Stomach smooth muscle (tissue), 2 donors: ENCODE results near the gene TMEM131.
"Not testable (repeated sequence)": the region's sequence is repeated elsewhere in the genome, so short reads cannot be mapped to it uniquely, and the experiment has no call there.

Experiments used
- H3K27ac ChIP-seq: one replicate; pipeline ENCODE4 v1.7.0; 2013; ENCODE audit warnings: mild to moderate bottlenecking, low read length, inconsistent platforms
- H3K27me3 ChIP-seq, 2 donors: one replicate each; pipeline ENCODE4 v1.7.0; 2013; ENCODE audit warnings: low read length in 2 of 2; ENCODE audit not compliant: insufficient read depth in 2 of 2, control insufficient read depth in 1 of 2
- H3K36me3 ChIP-seq, 2 donors: one replicate each; pipeline ENCODE4 v1.7.0; 2013; ENCODE audit warnings: low read length in 2 of 2; ENCODE audit not compliant: control insufficient read depth in 2 of 2, insufficient read depth in 2 of 2
- H3K4me1 ChIP-seq: one replicate; pipeline ENCODE4 v1.7.0; 2013; ENCODE audit warnings: low read length; ENCODE audit not compliant: control insufficient read depth, insufficient read depth
- H3K4me3 ChIP-seq, 2 donors: one replicate each; pipeline ENCODE4 v1.7.0; 2013; ENCODE audit warnings: low read length in 2 of 2
- H3K9ac ChIP-seq, 2 donors: one replicate each; pipeline ENCODE4 v1.7.0; 2013; ENCODE audit warnings: low read length in 2 of 2, mild to moderate bottlenecking in 1 of 2
- H3K9me3 ChIP-seq, 2 donors: one replicate each; pipeline ENCODE4 v1.7.0; 2013; ENCODE audit warnings: low read length in 2 of 2; ENCODE audit not compliant: control insufficient read depth in 2 of 2
- donor health status: healthy.
- donor health status: Pancreatic carcinoma.

The TMEM131 gene

DNA sequence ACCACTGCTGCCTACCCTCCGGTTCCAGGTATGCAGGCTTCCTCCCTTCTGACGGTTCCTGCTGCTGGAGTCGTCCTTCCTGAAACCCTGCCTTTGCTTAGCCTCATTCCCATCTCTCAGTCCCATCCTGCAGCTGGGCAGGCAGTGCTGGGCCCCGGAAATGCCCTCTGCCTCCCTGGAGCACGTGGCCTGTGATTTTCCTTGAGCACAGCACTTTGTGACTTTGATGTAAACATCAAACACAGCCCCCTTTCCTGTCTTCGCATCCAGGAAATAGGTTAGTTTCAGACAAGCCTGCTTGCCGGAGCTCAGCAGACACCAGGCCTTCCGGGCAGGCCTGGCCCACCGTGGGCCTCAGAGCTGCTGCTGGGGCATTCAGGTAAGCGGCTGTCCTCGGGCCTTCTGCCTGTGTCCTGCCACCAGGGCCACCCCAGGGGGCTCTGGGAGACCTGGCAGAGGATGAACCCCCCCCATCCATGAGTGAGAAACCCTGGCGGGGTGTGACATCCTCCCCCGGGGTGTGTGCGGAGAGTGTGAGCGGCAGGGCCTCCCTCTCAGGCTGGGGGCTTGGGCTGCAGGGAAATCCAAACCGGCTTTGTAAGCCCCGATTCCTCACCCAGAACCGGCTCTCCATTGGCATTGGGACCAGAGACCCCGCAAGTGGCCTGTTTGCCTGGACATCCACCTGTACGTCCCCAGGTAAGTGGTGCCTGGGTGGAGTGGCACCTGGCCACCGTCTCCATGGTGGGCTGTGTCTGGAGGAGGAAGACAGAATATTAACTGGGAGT, 282.3 kb downstream of the TMEM131 start, which contains the start of gene ZAP70:
TSS of gene ZAP70 (plus strand) at position 281 of the 788 bp plus-strand sequence. CDS start 10,461 bp downstream, outside the sequence.
- no peak within 1 kb of the TSS for H3K4me3 ChIP-seq
- H3K9ac ChIP-seq: no peak within 1 kb of the TSS
- no peaks in the 10 kb centered on the region for H3K36me3 ChIP-seq
- H3K9me3 ChIP-seq: no peaks in the 10 kb centered on the region
- no peaks in the 10 kb centered on the region for H3K4me1 ChIP-seq
- H3K27me3 ChIP-seq: peaks cover 0 to 6% of the 10 kb centered on the region in 2 donors
- H3K27ac ChIP-seq: no peak within 1 kb of the TSS

DNA sequence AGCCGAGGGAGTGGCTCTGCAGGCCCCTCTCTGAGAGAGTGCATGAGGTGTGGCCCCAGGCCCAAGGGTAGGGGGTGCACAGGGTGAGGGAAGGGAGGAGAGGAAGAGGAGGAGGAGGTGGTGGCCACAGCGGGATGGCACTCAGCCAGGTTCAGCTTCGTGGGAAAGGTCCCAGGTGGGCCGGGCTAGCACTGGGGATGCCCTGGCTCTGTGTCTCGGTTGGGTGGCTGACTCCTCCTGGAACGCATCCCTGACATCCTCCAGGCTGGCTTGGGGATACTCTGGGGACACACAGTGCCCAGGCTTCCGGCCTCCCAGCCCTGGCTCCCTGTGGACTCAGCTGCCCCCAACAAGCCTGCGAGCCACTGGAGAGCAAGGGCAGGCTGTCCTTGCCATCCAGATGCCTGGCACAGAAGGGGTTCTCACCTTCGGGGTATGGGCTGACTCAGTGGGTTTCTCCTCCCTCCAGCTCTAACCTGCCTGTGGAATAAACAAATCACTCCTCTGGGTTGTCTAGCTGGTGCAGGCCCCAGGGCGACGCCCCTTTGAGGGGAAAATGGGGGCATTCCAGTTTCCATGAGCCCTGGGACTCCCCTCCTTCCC, 283.0 kb downstream of the TMEM131 start:
- no peak overlapping the region for H3K27ac ChIP-seq
- no peak overlapping the region for H3K9ac ChIP-seq
- no peaks in the 10 kb centered on the region for H3K9me3 ChIP-seq
- peaks cover 0 to 6% of the 10 kb centered on the region in 2 donors for H3K27me3 ChIP-seq
- no peaks in the 10 kb centered on the region for H3K4me1 ChIP-seq
- no peaks in the 10 kb centered on the region for H3K36me3 ChIP-seq
- no peak overlapping the region for H3K4me3 ChIP-seq

DNA sequence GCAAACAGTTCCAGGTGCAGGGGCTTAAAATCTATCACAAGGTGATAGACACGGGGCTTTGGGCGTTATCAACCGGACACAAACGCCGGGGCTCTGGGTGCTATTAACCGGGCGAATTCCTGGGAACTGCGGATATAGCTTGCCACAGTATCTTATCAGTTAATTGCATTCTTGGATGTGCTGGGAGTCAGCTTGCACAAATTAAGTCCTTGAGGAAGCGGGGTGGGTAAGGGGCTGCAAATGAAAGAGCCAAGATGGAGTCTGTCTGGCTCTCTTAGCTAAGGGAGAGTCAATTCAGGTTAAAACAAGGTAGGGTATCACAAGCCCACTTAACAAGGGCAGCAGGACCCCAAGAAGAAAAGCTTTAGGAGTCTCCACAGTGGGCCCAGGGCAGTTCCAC, 283.6 kb downstream of the TMEM131 start:
- not testable (repeated sequence) for H3K36me3 ChIP-seq, H3K27ac ChIP-seq, H3K9me3 ChIP-seq, H3K4me1 ChIP-seq, H3K4me3 ChIP-seq, H3K9ac ChIP-seq, H3K27me3 ChIP-seq

DNA sequence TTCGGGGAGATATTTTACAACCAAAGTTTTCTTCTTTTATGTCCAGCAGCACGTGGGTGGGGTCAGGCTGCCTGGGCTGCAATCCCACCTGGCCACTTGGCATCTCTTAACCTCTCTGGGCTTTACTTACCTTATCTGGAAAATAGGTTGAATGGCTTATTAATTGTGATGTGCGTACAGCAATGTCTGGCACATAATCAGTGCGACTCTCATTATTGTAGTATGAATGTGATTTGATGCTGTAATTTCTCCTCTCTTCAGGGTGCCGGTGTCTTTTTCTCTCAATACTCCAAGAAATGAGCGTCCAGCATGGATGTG, 284.4 kb downstream of the TMEM131 start:
- Histone ChIP-seq H3K27me3 (peaks cover 0 to 6% of the 10 kb centered on the region in 2 donors), H3K27ac (no peak overlapping the region), H3K4me1 (no peaks in the 10 kb centered on the region), H3K4me3 (no peak overlapping the region), H3K9me3 (no peaks in the 10 kb centered on the region), H3K9ac (no peak overlapping the region), H3K36me3 (no peaks in the 10 kb centered on the region)

DNA sequence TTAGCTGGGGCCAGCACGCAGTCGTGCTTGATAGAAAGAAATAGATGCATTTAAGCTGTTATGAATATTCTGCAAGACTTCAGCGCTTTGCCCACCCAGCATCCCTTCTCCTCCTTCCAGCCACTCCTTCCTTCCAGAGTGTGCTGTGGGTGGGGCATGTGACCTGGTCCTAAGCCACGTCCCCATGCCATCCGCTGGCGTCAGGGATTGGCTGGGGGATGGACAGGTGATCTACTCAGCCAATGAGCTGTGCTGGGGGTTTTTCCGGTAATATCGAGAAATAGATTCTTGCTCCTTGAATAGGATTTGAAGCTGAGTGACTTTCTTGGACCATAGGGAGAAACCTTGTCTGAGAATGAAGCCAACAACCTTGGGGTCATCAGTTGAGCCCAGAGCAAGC, 287.1 kb downstream of the TMEM131 start:
- Histone ChIP-seq H3K27me3 (peaks cover 0 to 6% of the 10 kb centered on the region in 2 donors), H3K27ac (no peak overlapping the region), H3K9me3 (no peaks in the 10 kb centered on the region), H3K4me3 (no peak overlapping the region), H3K4me1 (no peaks in the 10 kb centered on the region), H3K9ac (no peak overlapping the region), H3K36me3 (no peaks in the 10 kb centered on the region)

DNA sequence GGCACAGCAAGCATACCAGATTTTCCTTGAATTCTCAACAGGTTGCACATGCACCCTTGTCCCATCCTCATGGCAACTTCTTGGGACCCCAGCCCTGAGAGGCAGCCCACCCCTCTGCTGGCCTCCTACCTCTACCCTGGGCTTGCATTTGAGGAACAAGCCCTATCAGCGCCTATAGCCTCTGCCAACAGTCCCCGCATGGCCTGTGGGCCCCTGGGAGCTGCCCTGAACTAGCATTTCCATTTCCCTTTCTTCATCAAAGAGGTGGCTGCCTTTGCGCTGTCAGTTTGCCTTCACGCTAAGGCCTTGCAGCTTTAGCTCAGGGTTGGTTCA, 287.7 kb downstream of the TMEM131 start:
- Histone ChIP-seq H3K4me1 (no peaks in the 10 kb centered on the region), H3K36me3 (no peaks in the 10 kb centered on the region), H3K27me3 (peaks cover 0 to 6% of the 10 kb centered on the region in 2 donors), H3K9me3 (no peaks in the 10 kb centered on the region), H3K4me3 (no peak overlapping the region), H3K9ac (no peak overlapping the region), H3K27ac (no peak overlapping the region)

DNA sequence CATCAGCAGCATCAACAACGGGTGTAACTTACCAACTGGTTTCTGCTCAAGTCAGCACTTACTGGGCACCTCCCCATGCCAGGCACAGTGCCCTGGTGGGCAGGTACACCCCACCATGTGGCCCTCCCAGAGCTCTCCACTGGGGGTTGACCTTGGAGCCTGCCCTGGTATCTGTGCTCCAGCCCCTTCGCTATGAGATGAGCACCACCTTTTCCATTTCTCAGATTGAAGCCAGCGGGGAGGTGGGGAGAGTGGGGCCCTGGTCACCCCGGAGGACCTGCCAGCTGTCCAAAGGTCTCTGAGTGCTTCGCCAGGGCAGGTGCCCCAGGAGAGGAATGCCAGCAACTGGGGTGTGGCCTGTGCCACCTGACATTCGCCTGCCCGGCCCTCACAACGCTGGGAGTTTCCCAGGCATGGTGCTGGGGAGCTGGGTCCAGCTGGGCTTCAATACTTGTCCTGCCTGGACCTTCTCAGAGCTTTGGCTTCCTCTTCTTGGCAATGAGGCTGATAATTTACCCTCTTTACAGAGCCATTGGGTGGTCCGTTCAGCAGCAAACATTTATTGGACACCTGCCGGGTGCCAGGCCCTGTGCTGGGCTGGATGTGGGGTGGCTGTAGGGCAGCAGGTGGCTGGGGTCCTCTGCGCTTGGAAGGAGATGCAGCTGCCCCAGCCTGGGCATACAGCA, 288.2 kb downstream of the TMEM131 start:
- Histone ChIP-seq H3K27ac (no peak overlapping the region), H3K9ac (no peak overlapping the region), H3K9me3 (no peaks in the 10 kb centered on the region), H3K4me3 (no peak overlapping the region), H3K36me3 (no peaks in the 10 kb centered on the region), H3K4me1 (no peaks in the 10 kb centered on the region), H3K27me3 (peaks cover 0 to 6% of the 10 kb centered on the region in 2 donors)

DNA sequence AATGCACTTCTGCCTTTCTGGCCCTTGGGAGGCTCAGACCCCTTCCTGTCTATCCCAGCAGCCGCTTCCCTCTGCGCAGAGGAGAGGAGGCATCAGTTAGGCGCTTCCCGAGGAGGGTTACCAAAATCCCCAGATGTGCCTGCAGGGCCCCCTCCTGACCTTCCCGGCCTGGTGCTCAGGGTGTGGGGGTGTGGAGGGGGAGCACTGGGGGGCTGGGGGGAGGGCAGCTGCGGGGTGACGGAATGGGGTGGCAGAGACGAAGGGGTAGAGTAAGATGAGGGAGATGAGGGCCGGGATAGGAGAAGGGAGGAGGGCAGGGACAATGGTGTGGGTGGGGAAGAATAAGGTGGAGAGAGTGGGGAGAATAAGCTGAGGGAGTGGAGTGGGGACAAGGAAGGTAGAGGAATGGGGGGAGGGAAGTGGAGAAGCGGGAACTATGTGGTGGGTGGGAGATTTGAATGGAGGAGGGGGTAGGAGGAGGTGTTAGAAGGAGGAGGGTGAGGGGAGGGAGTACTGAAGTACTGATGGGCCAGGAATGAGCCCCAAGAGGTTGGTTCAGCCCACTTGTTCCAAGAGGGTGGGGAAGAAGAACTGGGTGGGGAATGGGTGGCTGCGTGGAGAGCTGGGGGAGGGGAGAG, 288.9 kb downstream of the TMEM131 start:
- no peak overlapping the region for H3K9ac ChIP-seq
- no peaks in the 10 kb centered on the region for H3K36me3 ChIP-seq
- no peaks in the 10 kb centered on the region for H3K9me3 ChIP-seq
- no peak overlapping the region for H3K27ac ChIP-seq
- H3K4me3 ChIP-seq: no peak overlapping the region
- H3K4me1 ChIP-seq: no peaks in the 10 kb centered on the region
- peaks cover 0 to 6% of the 10 kb centered on the region in 2 donors for H3K27me3 ChIP-seq
